Keratinocyte (primary cell): Measurements from ENCODE around the gene MRPL50.

ENCODE experiments used
- EZH2 ChIP-seq: IDR thresholded peaks from one replicate; pipeline ENCODE4 v1.6.1; 2012; ENCODE audit warnings: inconsistent platforms, mild to moderate bottlenecking, low read length, moderate library complexity
- TF ChIP-seq, protein P1 (sequence below), 3 experiments: IDR thresholded peaks in 1 of 3; conservative IDR thresholded peaks in 1 of 3; optimal IDR thresholded peaks in 1 of 3; 2 replicates in 2 of 3; 3 replicates in 1 of 3; pipeline versions ENCODE3 to v1.5.1; 2011; ENCODE audit warnings: low read length in 3 of 3, mild to moderate bottlenecking in 3 of 3, moderate library complexity in 2 of 3, control low read depth in 1 of 3, inconsistent platforms in 1 of 3; ENCODE audit not compliant: insufficient read depth in 2 of 3; ENCODE audit errors: extremely low read depth in 1 of 3

- TF ChIP-seq, protein P1, sequence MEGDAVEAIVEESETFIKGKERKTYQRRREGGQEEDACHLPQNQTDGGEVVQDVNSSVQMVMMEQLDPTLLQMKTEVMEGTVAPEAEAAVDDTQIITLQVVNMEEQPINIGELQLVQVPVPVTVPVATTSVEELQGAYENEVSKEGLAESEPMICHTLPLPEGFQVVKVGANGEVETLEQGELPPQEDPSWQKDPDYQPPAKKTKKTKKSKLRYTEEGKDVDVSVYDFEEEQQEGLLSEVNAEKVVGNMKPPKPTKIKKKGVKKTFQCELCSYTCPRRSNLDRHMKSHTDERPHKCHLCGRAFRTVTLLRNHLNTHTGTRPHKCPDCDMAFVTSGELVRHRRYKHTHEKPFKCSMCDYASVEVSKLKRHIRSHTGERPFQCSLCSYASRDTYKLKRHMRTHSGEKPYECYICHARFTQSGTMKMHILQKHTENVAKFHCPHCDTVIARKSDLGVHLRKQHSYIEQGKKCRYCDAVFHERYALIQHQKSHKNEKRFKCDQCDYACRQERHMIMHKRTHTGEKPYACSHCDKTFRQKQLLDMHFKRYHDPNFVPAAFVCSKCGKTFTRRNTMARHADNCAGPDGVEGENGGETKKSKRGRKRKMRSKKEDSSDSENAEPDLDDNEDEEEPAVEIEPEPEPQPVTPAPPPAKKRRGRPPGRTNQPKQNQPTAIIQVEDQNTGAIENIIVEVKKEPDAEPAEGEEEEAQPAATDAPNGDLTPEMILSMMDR (optimal IDR thresholded peaks at IDR 0.05 in 1 of 3, IDR thresholded peaks at IDR 0.05 in 1 of 3, conservative IDR thresholded peaks at IDR 0.05 in 1 of 3; ENCODE audit: extremely low read depth in 1 of 3, insufficient read depth in 2 of 3, low read length in 3 of 3): no peak
- TF ChIP-seq EZH2: no peak
These were observed 18.1 kb downstream of the MRPL50 start for GRCh38 chr9:101380295-101380694.
